ENCODE measurements around the gene LYRM9.

- TF ChIP-seq CTCF (IDR thresholded peaks at IDR 0.05; ENCODE audit: control extremely low read depth in 1 of 3, insufficient read depth in 1 of 3, low read depth in 1 of 3, low read length in 3 of 3) = no peak
- no peak for TF ChIP-seq EP300 (IDR thresholded peaks at IDR 0.05; ENCODE audit: borderline replicate concordance in 1 of 2, low read depth in 2 of 2, low read length in 2 of 2)
- TF ChIP-seq GABPA (IDR thresholded peaks at IDR 0.05; ENCODE audit: borderline replicate concordance, insufficient read depth, low read length) = no peak
- TF ChIP-seq TAF1 (IDR thresholded peaks at IDR 0.05; ENCODE audit: low read depth, low read length) = no peak
- TF ChIP-seq EZH2 (IDR thresholded peaks at IDR 0.05; ENCODE audit: low read depth, low read length, severe bottlenecking) = no peak
- TF ChIP-seq ASH2L (IDR thresholded peaks at IDR 0.05; ENCODE audit: low read length) = no peak
- no peak for TF ChIP-seq PHF8 (conservative IDR thresholded peaks at IDR 0.05; ENCODE audit: low read depth, low read length)
- no peak for TF ChIP-seq POLR2A (IDR thresholded peaks at IDR 0.05; ENCODE audit: control extremely low read depth in 1 of 2, low read depth in 2 of 2, low read length in 2 of 2)
- no peak for TF ChIP-seq POLR2AphosphoS5 (IDR thresholded peaks at IDR 0.05; ENCODE audit: low read depth, low read length)
- TF ChIP-seq JUND (IDR thresholded peaks at IDR 0.05; ENCODE audit: low read length) = no peak
These were observed 14.9 kb upstream of the LYRM9 start for GRCh38 chr17:27907976-27908558.

All from H1 (cell line).